WERI-Rb-1 (cell line): ENCODE measurements around the gene ITPR3.

Source experiments
- DNase-seq: peaks from one replicate; pipeline ENCODE4 v3.0.0-alpha.2; 2020
- H3K27ac ChIP-seq: fragments of 250-450 bp; sonication (Bioruptor Pico); 2 replicates; pipeline ENCODE4 v1.5.1; 2020; ENCODE audit warnings: mild to moderate bottlenecking, moderate library complexity
- H3K27me3 ChIP-seq: fragments of 250-450 bp; sonication (Bioruptor Pico); 2 replicates; pipeline ENCODE4 v1.5.1; 2021; ENCODE audit warnings: mild to moderate bottlenecking, low read depth, moderate library complexity; ENCODE audit not compliant: insufficient read depth, severe bottlenecking
- H3K36me3 ChIP-seq: fragments of 250-450 bp; sonication (Bioruptor Pico); 2 replicates; pipeline ENCODE4 v1.5.1; 2020; ENCODE audit warnings: mild to moderate bottlenecking, moderate library complexity
- H3K4me3 ChIP-seq: 2 replicates; pipeline ENCODE4 v1.5.1; 2011; ENCODE audit warnings: low read depth, mild to moderate bottlenecking, control low read depth, low read length
- H3K9me3 ChIP-seq: fragments of 250-450 bp; sonication (Bioruptor Pico); 2 replicates; pipeline ENCODE4 v1.5.1; 2021; ENCODE audit warnings: mild to moderate bottlenecking, moderate library complexity; ENCODE audit not compliant: severe bottlenecking
- TF ChIP-seq, protein P1 (sequence below): IDR thresholded peaks from 2 replicates; pipeline ENCODE4 v1.5.1; 2011; ENCODE audit warnings: low read depth, mild to moderate bottlenecking, control low read depth, inconsistent platforms, low read length

ITPR3 gene

DNA sequence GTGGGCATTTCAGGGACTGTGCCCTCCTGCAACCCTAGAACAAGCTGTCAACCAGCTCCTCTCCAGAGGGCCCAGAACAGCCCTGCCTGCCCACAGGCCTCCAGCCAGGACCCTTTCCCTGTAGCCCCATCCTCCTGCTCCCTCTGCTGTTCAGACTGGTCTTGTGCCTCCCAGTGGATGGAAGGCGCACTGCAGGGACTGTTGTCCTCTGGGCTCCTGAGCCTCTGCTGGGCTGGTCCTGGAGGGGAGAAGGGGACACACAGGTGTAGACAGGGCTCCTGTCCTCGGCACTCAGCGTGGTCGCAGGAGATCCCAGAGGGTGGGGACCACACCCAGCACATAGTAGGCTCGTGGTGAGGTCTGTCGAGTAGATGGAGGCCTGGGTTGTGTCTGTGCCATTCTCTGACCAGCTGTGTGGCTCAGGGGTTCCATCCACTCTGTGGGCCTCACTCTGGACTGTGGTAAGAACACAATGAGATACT lies 11.5 kb downstream of the ITPR3 start:
- no peak overlapping the region for H3K4me3 ChIP-seq

DNA sequence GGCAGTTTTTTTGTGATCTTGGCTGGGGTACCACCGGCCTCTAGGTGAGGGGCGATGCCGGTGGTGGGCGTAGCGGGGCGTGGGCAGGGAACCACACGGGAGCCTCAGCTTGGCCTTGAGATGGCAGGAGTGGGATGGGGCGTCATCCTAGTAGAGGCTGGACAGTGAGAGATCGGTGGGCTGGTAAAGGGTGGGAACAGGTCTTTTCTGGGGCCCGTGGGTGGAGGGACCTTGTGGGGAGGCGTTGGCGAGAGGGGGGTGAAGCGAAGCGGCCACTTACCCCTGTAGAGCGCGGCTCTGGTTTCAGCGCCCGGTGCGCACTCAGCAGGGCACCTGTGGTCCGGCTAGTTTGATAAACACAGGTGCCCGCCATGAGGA lies 12.0 kb downstream of the ITPR3 start:
- TF ChIP-seq, protein P1, sequence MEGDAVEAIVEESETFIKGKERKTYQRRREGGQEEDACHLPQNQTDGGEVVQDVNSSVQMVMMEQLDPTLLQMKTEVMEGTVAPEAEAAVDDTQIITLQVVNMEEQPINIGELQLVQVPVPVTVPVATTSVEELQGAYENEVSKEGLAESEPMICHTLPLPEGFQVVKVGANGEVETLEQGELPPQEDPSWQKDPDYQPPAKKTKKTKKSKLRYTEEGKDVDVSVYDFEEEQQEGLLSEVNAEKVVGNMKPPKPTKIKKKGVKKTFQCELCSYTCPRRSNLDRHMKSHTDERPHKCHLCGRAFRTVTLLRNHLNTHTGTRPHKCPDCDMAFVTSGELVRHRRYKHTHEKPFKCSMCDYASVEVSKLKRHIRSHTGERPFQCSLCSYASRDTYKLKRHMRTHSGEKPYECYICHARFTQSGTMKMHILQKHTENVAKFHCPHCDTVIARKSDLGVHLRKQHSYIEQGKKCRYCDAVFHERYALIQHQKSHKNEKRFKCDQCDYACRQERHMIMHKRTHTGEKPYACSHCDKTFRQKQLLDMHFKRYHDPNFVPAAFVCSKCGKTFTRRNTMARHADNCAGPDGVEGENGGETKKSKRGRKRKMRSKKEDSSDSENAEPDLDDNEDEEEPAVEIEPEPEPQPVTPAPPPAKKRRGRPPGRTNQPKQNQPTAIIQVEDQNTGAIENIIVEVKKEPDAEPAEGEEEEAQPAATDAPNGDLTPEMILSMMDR, result no peak
- Histone ChIP-seq H3K36me3 (peaks cover 34% of the 10 kb centered on the region), H3K9me3 (no peaks in the 10 kb centered on the region), H3K27me3 (no peaks in the 10 kb centered on the region), H3K27ac (peak overlapping the region; percentile 30; the same call in 1 of the 2 replicates), H3K4me3 (peak overlapping the region; percentile 42)
- DNase-seq, result no peak

More for the DNA sequence above, 11.5 kb downstream of the ITPR3 start:
- TF ChIP-seq, protein P1, result peak; percentile 98
- peak; percentile 88 for DNase-seq
- H3K36me3 ChIP-seq, result peaks cover 34% of the 10 kb centered on the region
- H3K9me3 ChIP-seq, result no peaks in the 10 kb centered on the region
- no peaks in the 10 kb centered on the region for H3K27me3 ChIP-seq
- H3K27ac ChIP-seq, result no peak overlapping the region

DNA sequence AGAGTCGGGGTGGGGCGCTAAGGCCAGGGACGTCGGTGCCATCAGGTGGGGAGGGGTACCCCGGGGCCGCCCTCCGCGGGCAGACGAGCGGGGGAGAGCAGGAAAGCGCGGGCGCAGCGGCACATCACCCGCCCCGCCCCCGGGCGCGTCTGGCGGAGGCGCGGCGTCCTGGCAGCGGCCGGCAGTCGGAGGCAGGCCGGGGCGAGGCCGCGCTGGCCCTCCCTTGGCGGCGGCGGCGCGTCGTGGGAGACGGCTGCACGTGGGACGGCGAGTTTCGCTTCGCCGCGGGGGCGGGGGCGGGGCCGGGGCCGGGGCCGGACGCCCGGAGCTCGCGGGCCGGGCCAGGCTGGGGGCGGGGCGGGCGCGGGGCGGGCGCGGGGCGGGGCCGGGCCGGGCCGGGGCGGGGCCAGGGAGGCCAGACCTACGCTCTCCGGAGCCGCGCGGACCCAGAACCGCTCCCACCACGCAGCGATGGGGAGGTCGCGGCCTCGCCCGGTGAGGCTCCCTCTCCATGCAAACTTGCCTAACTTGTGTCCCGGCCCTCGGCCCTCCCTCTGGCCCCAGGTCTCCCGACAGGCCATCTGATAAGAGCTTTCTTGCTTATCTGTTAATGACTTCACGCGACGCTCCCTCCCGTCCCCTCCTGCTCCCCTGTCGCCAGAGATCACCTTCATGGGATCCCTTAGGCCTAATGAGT lies 12.5 kb downstream of the ITPR3 start:
- TF ChIP-seq, protein P1, result no peak
- H3K27me3 ChIP-seq, result no peaks in the 10 kb centered on the region
- peak; percentile 60 for DNase-seq
- peaks cover 35% of the 10 kb centered on the region for H3K36me3 ChIP-seq
- H3K4me3 ChIP-seq, result peak overlapping the region; percentile 55
- no peaks in the 10 kb centered on the region for H3K9me3 ChIP-seq
- peak overlapping the region; percentile 30 for H3K27ac ChIP-seq

DNA sequence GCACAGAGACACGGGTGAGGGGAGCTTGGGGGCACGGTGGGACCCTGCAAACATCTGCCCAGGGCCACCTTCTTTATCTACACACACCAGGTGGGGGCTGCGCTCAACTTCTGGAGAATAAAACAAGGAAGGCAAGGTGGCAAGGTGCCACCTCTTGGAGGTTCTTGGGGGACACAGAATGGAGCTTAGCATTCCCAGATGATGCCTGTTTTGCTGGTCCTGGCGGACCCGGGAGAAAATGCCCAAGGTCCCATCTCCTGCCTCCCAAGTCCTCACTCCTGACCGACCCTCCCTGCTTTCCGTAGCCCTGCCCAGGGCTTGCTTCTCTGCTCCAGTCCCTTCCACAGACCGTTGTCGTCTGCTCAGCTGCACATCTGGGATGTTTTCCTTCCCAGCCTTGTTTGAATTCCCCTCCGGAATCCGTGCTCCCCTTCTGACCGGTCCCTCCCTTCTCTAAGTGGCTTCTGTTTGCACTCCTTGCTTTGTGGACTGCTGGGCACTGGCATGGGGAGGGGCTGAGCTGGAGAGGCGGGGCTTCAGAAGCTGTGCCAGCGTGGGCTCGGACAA lies 13.1 kb downstream of the ITPR3 start:
- H3K9me3 ChIP-seq, result no peaks in the 10 kb centered on the region
- no peak for DNase-seq
- H3K27ac ChIP-seq, result peak overlapping the region; percentile 26; the same call in 1 of the 2 replicates

DNA sequence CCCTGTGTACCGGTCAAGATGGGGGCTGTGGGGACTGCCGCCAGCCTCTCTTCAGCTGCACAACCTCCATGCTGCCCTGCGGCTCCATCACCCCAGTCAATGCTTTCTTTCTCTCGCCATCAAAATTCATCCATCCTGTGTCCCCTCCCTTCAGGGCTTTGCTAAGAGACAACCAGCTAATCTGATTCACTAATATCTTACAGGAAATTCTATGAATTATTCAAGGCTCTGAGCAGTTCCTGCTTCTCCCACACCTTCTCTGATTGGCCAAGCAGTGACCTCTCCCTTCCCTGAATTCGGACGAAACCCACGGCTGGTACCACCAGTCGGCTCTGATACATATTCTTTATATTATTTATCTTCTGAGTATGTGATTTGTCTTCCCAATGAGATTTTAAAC lies 13.8 kb downstream of the ITPR3 start:
- no peak for DNase-seq
- TF ChIP-seq, protein P1, result no peak

More for the DNA sequence above, 13.1 kb downstream of the ITPR3 start:
- Histone ChIP-seq H3K36me3 (peaks cover 33% of the 10 kb centered on the region), H3K27me3 (no peaks in the 10 kb centered on the region), H3K4me3 (peak overlapping the region; percentile 55)
- TF ChIP-seq, protein P1, result no peak

More for the DNA sequence above, 13.8 kb downstream of the ITPR3 start:
- peaks cover 37% of the 10 kb centered on the region for H3K36me3 ChIP-seq
- H3K9me3 ChIP-seq, result no peaks in the 10 kb centered on the region
- no peak overlapping the region for H3K4me3 ChIP-seq
- H3K27me3 ChIP-seq, result no peaks in the 10 kb centered on the region
- no peak overlapping the region for H3K27ac ChIP-seq
